AG09319 (cell line): ENCODE measurements around the gene ESYT1.
A peak's percentile ranks its signal among the peaks of the same experiment; 100 is the strongest.

ENCODE experiments used
- DNase-seq: peaks from one replicate; pipeline ENCODE4 v3.0.0-alpha.2; 2010; ENCODE audit warnings: low read depth; ENCODE audit errors: extremely low read depth
- TF ChIP-seq, protein P1 (sequence below): IDR thresholded peaks from 2 replicates; pipeline ENCODE4 v1.5.1; 2011; ENCODE audit warnings: low read depth, mild to moderate bottlenecking, inconsistent platforms, low read length, moderate library complexity

The ESYT1 gene

DNA sequence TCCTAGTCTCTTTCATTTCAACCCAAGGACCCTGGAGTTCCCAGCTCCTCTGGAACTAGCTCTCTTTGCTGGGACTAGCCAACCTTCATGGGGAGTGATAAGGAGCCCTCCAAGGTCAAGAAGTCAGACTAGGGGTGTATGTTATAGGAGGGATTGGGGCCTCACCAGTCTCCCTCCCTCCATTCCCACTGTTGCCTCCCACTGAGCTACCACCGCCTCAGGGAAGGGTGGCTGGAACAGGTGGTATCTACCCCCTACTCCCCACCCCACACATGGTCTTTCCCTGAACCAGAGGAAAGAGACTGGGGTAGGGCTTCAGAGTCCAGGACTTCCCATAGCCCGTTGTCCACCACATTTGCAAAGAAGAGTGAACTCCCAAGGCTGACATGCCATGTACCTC lies 45.7 kb upstream of the ESYT1 start:
- TF ChIP-seq, protein P1, sequence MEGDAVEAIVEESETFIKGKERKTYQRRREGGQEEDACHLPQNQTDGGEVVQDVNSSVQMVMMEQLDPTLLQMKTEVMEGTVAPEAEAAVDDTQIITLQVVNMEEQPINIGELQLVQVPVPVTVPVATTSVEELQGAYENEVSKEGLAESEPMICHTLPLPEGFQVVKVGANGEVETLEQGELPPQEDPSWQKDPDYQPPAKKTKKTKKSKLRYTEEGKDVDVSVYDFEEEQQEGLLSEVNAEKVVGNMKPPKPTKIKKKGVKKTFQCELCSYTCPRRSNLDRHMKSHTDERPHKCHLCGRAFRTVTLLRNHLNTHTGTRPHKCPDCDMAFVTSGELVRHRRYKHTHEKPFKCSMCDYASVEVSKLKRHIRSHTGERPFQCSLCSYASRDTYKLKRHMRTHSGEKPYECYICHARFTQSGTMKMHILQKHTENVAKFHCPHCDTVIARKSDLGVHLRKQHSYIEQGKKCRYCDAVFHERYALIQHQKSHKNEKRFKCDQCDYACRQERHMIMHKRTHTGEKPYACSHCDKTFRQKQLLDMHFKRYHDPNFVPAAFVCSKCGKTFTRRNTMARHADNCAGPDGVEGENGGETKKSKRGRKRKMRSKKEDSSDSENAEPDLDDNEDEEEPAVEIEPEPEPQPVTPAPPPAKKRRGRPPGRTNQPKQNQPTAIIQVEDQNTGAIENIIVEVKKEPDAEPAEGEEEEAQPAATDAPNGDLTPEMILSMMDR = no peak
- no peak for DNase-seq

DNA sequence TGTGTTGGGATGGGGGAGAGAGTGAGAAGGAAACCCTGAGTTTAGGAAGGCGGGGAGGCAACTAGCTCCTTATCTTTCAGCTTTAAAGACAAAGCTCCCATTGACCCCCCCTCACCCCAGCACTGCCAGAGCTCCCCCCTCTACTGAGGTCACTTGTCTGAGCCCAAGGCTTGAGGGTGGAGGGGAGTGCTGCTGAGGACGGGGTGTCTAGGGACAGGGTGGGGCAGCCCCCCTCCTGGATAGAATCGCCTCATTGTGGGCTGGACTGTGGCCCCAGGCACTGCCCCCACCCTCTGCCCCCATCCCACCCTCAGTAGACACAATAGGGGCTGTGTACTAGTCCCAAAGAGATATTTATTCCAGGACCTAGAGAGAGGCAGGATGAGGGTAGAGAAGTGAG lies 45.1 kb upstream of the ESYT1 start:
- no peak for DNase-seq
- TF ChIP-seq, protein P1 = no peak

DNA sequence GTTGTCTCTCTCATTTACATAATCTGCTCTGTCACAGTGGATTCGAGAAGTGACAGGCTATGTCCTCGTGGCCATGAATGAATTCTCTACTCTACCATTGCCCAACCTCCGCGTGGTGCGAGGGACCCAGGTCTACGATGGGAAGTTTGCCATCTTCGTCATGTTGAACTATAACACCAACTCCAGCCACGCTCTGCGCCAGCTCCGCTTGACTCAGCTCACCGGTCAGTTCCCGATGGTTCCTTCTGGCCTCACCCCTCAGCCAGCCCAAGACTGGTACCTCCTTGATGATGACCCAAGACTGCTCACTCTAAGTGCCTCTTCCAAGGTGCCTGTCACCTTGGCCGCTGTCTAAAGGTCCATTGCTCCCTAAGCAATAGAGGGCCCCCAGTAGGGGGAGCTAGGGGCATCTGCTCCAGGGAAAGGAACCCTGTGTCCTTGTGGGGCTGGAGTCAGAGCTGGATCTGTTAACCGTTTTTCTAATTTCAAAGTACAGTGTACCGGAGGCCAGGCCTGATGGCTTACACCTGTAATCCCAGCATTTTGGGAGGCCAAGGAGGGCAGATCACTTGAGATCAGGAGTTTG lies 43.0 kb upstream of the ESYT1 start:
- no peak for DNase-seq

DNA sequence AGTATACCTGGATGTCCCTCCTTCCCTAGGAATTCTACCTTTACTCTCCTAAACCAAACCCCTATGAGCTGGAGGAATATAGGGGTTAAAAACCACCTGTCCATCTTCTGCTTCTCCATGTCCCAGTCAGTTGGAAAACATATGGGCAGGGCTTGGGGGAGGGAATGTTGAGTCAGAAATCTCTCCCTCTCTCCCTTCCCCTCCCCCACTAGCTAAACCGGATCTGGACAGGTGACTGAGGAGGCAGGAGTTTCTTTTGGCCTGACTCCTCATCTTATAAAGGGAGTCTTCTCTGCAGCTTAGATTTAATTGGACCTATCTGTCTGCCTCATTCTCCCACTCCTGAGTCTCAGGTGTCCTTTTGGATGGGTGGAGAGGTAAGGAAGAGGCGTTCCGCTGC lies 42.0 kb upstream of the ESYT1 start:
- DNase-seq = no peak
- TF ChIP-seq, protein P1 = no peak

More for the DNA sequence above, 43.0 kb upstream of the ESYT1 start:
- TF ChIP-seq, protein P1 = peak; percentile 16

DNA sequence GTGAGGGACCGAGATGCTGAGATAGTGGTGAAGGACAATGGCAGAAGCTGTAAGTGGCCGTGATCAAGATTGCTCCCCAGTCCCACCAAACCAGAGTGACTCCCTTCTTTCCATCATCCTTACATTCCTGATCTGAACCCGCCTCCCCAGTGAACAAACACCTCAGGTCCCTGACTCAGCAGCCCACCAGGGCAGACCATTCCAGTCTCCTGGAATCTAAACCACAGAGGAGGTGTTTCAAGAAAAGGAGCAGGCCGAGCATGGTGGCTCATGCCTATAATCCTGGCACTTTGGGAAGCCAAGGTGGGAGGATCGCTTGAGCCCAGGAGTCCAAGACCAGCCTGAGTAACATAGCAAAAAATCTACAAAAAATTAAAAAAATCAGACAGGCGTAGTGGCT lies 41.5 kb upstream of the ESYT1 start:
- TF ChIP-seq, protein P1 = no peak
- no peak for DNase-seq

DNA sequence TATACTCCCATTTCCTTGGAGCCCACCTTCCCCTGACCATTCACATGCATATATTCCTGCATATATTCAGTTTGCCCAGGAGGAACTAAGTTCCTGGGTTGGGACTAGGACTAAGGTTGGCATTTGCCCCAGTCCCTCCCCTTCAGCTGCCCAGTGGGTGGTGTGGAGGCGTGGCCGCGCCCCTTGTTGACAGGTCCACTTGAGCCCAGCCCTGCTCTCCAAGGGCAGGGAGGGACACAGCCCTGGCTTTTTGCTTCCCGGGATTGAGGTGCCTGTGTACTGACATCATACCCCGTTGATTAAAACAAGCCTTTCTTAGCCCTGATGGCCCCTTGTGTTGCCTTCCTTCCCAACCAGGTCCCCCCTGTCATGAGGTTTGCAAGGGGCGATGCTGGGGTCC lies 40.8 kb upstream of the ESYT1 start:
- DNase-seq = no peak
- TF ChIP-seq, protein P1 = no peak

DNA sequence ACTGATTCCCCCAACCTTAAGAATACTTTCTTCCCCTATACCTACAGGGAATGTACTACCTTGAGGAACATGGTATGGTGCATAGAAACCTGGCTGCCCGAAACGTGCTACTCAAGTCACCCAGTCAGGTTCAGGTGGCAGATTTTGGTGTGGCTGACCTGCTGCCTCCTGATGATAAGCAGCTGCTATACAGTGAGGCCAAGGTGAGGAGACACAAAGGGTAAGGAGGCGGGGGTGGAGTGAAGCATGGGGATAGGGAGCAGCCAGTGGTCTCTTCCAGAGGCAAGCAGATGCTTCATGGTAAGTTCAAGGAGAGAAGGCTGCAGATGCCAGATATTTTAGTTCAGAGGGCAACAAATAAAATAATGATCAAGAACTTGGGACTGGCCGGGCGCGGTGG lies 30.3 kb upstream of the ESYT1 start:
- no peak for DNase-seq
- TF ChIP-seq, protein P1 = no peak
